HUES48 (cell line): ENCODE data around the gene PARVB.

Experiments used
- H3K27ac ChIP-seq: one replicate; pipeline ENCODE4 v1.7.0; 2013; ENCODE audit warnings: low read depth, low read length, inconsistent platforms
- H3K27me3 ChIP-seq: 2 replicates; pipeline ENCODE4 v1.6.1; 2013; ENCODE audit warnings: mild to moderate bottlenecking, low read length; ENCODE audit not compliant: control insufficient read depth, insufficient read depth
- H3K36me3 ChIP-seq: 2 replicates; pipeline ENCODE4 v1.6.1; 2013; ENCODE audit warnings: low read length; ENCODE audit not compliant: control insufficient read depth, insufficient read depth
- H3K4me1 ChIP-seq: 2 replicates; pipeline ENCODE4 v1.6.1; 2013; ENCODE audit warnings: mild to moderate bottlenecking, low read length; ENCODE audit not compliant: control insufficient read depth, insufficient read depth
- H3K4me3 ChIP-seq: 2 replicates; pipeline ENCODE4 v1.5.1; 2013; ENCODE audit warnings: mild to moderate bottlenecking, low read depth, low read length
- H3K9ac ChIP-seq: 2 replicates; pipeline ENCODE4 v1.6.1; 2013; ENCODE audit warnings: mild to moderate bottlenecking, low read depth, low read length, moderate library complexity
- H3K9me3 ChIP-seq: 2 replicates; pipeline ENCODE4 v1.6.1; 2013; ENCODE audit warnings: low read length; ENCODE audit not compliant: control insufficient read depth, insufficient read depth

Gene PARVB

DNA sequence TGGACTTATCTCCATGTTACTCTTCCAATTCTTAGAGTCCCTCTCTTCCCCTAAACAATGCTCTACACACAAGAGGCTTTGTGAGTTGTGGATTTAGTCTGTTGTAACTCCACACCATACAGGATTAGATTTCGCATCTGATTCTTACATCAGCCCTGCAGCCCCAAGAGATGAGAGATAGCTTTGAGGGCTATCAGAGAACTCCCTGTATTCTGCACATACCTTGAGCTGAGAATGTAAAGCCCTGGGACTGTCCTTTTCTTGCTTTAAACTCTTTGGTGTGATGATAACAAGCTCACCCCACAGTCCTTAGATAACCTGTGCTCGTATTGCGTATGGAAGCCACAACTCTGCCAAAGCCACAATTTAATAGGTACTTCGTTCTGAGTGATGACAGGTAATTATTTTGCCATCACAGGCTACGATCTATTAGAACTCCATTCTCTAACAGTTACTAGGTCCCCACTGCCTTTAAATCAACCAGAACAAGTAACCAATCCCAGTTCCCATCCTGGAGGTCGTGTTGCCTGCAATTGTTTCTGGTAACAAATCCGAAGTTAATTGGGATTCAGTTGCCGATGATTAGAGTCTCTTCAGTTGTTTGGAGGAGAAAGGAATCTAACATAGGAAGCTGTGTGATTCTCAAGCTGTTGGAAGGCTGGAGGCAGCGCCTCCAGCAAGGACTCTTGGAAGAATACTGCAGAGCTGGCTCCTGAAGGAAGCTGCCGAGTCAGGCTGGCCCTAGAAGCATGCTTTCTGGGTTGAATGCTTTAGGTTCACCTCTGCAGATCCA is 155.3 kb downstream of the PARVB start:
- Histone ChIP-seq H3K36me3 (no peaks in the 10 kb centered on the region), H3K9ac (no peak overlapping the region), H3K27me3 (no peaks in the 10 kb centered on the region; the same call in 1 of the 2 replicates), H3K4me1 (peaks cover 6% of the 10 kb centered on the region; the same call in 1 of the 2 replicates), H3K27ac (peak overlapping the region; percentile 51), H3K4me3 (no peak overlapping the region), H3K9me3 (no peaks in the 10 kb centered on the region)

DNA sequence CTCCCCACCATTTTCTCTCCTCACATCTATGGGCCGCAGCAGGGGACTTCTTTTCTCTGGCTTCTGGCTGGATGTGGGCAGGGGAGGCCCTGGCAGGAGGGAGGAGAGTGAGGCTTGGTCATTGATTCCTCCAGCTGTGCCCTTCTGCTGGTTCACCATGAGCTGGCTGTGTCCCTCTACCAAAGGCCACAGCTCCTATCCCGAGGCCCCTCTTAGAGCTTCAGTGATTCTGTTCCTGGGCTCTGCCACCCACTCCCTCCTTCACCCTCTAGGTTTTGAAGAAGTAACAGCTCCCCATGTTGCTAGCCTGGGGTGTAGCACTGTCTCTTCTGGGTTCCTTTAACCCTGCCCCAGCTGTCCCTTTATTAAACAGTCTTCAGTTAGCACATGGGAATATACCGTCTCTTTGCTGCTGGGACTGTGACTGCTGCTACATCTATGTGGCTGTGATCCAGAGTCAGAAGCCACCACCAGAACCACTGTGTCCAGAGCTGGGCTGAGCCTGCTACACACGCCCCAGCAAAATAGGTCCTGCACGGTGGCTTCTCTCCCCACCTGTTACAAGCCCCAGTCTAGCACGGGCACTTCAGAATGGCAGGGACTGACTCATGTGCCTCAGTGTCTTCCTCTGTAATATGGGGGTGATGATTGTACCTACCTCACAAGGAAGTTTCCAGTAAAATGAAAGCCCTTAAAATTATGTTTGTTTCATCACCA is 156.0 kb downstream of the PARVB start:
- no peaks in the 10 kb centered on the region for H3K36me3 ChIP-seq
- H3K9ac ChIP-seq: no peak overlapping the region
- H3K4me1 ChIP-seq: peaks cover 6% of the 10 kb centered on the region; the same call in 1 of the 2 replicates
- no peaks in the 10 kb centered on the region for H3K9me3 ChIP-seq
- H3K27me3 ChIP-seq: no peaks in the 10 kb centered on the region; the same call in 1 of the 2 replicates
- no peak overlapping the region for H3K27ac ChIP-seq
- no peak overlapping the region for H3K4me3 ChIP-seq

DNA sequence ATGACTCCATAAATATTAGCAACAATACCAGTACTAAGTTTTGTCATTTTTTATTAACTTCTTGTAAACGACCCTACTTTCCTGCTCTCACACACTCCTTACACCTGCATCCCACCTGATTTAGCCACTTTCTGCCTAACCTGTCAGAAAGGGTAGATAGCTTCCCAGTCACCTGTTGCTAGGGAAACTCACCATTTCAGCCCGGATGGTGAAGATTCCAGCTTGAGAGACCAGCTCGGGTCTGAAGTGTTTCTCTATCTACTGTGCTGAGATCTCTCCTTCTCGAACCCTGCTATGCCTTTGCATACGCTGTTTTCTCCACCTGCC is 156.6 kb downstream of the PARVB start, which contains the start of gene PARVG:
PARVG (plus strand) TSS at position 220 of the 327 bp plus-strand sequence. CDS start 2,405 bp downstream, outside the sequence.
- Histone ChIP-seq H3K9me3 (no peaks in the 10 kb centered on the region), H3K9ac (no peak within 1 kb of the TSS), H3K36me3 (no peaks in the 10 kb centered on the region), H3K27ac (no peak within 1 kb of the TSS), H3K4me1 (peaks cover 6% of the 10 kb centered on the region; the same call in 1 of the 2 replicates), H3K4me3 (no peak within 1 kb of the TSS), H3K27me3 (no peaks in the 10 kb centered on the region; the same call in 1 of the 2 replicates)

DNA sequence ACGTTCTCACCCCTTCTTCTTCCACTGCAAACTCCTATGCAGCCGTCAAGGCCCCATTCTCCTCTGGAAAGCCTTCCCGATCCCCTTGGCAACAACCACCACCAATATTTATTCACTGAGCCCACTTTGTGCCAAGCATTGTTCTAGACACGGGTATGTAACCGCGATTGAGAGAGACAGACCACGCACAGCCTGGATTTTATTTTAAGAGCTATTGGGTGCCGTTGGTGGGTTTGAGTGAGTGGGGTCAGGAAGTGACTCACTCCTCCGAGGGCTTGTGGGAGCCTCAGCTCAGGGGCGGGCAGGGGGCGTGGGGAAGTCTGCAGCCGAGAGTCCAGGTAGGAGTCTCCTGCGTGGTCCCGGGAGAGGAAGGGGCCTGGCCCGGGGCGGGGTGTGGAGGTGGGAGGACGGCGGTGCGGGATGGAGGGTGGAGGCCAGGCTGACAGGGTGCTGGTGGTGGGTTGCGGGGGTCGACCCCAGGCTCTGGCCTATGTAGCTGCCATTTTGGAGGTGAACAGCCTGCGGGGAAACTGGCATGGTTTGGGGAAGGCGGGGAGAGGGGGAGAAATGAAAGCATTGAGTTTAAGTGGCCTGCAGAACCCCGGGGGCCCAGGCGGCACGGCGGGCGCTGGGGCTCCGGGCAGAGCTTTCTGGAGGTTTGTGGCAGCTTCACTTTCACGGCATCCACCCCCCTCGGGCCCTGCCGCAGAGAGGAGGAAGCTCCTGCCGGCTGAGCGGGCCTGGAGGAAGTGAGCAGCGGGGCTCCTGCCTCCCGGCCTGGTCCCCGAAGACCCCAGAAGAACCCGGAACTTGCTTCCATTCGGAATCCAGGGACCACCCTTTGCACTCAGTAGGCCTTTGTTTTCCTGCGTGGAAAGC is 157.2 kb downstream of the PARVB start:
- no peak overlapping the region for H3K27ac ChIP-seq

DNA sequence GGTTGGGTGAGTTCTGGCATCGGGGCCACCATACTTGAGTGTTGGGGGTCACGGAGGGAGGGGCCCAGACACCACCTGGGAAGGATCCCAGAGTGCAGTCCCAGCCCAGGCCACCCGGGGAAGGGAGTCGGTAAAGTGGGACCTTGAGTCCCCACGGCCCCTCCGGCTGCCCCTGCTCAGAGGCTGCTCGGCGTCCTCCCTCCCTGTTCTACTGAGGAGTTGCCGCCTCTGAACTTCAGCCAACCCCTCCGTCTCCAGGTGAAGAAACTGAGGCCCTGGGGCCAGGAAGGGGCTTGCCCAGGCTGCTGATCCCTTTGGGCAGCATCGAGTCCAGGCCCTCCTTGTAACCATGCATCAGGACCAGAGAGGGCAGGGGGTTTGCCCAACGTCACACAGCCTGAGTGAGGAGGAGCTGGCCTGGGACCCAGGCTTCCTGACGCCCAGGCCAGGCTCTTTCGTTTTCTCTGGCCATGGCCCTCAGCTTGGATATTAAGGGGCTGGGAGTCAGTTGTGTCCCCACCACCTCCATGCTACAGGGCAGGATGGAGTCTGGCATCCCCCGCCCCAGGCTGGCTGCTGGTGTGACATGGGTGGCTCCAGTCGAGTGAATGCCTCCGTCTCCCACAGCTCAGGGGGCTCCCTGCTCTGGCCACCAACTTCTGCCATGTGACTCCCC is 157.9 kb downstream of the PARVB start:
- Histone ChIP-seq H3K9ac (no peak overlapping the region), H3K36me3 (no peaks in the 10 kb centered on the region), H3K27ac (no peak overlapping the region), H3K9me3 (no peaks in the 10 kb centered on the region), H3K4me3 (no peak overlapping the region), H3K4me1 (peaks cover 6% of the 10 kb centered on the region; the same call in 1 of the 2 replicates), H3K27me3 (no peaks in the 10 kb centered on the region; the same call in 1 of the 2 replicates)

More for the DNA sequence above, 157.2 kb downstream of the PARVB start:
- H3K27me3 ChIP-seq: no peaks in the 10 kb centered on the region; the same call in 1 of the 2 replicates
- no peaks in the 10 kb centered on the region for H3K9me3 ChIP-seq
- H3K9ac ChIP-seq: no peak overlapping the region
- H3K4me1 ChIP-seq: peaks cover 6% of the 10 kb centered on the region; the same call in 1 of the 2 replicates
- no peaks in the 10 kb centered on the region for H3K36me3 ChIP-seq
- H3K4me3 ChIP-seq: no peak overlapping the region

DNA sequence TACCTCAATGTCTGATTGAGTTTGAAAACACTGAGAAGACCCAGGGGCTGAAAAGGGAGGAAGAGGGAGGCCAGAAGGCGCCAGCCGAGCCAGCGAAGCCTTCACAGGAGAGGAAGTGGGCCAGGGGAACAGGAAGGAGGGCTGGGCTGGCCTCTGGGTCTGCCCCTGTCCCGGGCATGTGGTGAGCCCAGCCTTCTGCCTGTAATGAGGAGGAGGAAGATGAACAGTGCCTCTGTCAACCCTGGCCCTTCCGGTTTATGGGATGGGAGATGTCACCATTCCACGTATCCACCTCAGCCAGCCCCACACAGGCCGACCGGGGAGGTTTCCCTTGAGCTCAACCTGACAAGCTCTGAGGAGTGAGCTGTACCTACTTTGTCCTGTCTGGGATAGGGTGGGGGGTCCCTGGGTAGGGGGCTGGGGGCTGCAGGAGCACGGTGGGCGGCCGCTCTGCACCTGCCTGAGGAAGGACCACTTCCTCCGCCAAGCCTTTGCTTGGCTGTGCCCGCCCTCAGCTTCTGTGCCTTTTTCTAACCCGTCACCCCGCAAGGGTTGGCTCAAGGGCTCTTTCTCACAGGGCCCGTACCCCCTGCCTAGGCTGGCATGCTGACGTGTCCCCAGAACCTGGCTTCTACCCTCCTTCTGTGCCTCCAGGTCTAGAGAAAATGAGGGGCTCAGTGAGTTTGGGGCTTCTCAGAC is 158.6 kb downstream of the PARVB start:
- Histone ChIP-seq H3K4me3 (no peak overlapping the region), H3K27ac (no peak overlapping the region)

DNA sequence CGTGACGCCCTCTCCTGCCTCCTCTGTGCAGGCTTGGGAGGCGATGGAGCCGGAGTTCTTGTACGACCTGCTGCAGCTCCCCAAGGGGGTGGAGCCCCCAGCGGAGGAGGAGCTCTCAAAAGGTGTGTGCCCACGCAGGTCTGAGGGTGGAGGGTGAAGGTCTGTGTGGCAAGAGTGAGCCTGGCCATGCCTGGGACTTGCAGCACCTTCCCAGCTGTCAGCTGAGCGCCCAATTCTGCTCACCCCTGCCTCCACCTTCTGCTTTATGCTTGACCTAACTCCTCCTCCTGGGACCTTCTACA is 159.1 kb downstream of the PARVB start:
- H3K27ac ChIP-seq: no peak overlapping the region
- H3K36me3 ChIP-seq: no peaks in the 10 kb centered on the region
- H3K9ac ChIP-seq: no peak overlapping the region
- H3K9me3 ChIP-seq: no peaks in the 10 kb centered on the region
- H3K4me3 ChIP-seq: no peak overlapping the region
- no peaks in the 10 kb centered on the region for H3K27me3 ChIP-seq
- peaks cover 6% of the 10 kb centered on the region; the same call in 1 of the 2 replicates for H3K4me1 ChIP-seq

More for the DNA sequence above, 158.6 kb downstream of the PARVB start:
- no peaks in the 10 kb centered on the region for H3K9me3 ChIP-seq
- no peak overlapping the region for H3K9ac ChIP-seq
- no peaks in the 10 kb centered on the region for H3K27me3 ChIP-seq
- peaks cover 6% of the 10 kb centered on the region; the same call in 1 of the 2 replicates for H3K4me1 ChIP-seq
- no peaks in the 10 kb centered on the region for H3K36me3 ChIP-seq

DNA sequence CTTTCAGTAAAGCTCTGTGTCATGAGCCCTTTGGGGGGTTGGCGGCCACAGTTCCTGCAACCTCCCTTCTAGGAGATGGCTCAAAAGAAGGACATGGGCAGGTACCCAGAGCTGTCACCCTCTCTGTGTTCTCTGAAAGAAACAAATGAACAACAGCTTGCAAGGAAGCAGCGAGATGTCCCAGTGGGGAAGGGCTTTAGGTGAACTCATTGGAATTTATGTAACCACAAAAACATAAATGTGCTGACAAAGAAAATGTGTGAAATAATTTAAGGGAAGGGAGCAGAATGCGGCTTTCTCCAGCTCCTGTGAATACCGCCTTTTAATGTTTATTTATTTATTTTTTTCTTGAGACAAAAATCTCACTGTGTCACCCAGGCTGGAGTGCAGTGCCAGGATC is 159.9 kb downstream of the PARVB start:
- no peak overlapping the region for H3K4me3 ChIP-seq
- peaks cover 6% of the 10 kb centered on the region; the same call in 1 of the 2 replicates for H3K4me1 ChIP-seq
- no peaks in the 10 kb centered on the region for H3K9me3 ChIP-seq
- no peaks in the 10 kb centered on the region for H3K27me3 ChIP-seq
- H3K27ac ChIP-seq: no peak overlapping the region
- H3K9ac ChIP-seq: no peak overlapping the region
- H3K36me3 ChIP-seq: no peaks in the 10 kb centered on the region

DNA sequence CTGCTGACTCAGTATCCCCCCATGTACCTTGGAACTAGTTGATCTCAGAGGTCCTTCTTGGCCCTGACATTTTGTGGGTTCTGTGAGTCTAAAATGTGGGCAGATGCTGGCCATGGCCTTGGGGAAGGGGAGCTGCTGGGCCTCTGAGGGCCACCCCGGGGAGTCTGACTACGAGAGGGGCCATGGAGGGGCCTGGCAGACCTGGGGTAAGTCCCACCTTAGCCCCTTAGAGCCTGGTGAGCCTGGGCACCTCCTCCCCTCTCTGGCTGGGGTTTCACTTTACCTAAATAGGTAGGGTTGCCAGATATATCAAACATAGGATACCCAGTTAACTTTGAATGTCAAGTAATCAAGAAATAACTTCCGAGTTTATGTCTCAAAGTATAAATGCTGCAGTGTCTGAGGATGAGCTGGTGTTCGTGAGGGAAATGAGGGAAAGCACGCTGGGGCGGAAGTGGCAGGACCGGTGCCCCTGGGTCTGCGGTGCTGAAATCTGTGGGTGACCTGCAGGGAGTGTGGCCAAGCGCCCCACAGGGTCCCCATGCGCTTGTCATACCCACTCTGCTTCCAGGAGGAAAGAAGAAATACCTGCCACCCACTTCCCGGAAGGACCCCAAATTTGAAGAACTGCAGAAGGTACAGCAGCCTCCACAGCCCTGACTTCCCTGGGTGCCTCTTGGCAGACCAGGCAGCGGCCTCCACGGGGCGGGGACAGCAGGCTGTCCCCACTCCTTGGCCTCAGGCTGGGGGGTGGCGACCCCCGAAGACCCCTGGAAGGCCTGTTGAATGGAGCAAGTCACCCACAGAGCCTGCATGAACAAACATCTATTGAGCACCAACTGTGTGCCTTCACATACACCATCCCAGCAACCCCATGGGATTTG is 161.4 kb downstream of the PARVB start:
- H3K4me3 ChIP-seq: no peak overlapping the region
- no peaks in the 10 kb centered on the region; the same call in 1 of the 2 replicates for H3K4me1 ChIP-seq
- no peak overlapping the region for H3K9ac ChIP-seq
- H3K9me3 ChIP-seq: no peaks in the 10 kb centered on the region
- H3K27ac ChIP-seq: no peak overlapping the region
- H3K36me3 ChIP-seq: no peaks in the 10 kb centered on the region
- H3K27me3 ChIP-seq: no peaks in the 10 kb centered on the region
